Osteocyte (in vitro differentiated cells): Measurements from ENCODE around the gene MARCKSL1. TPM values are rescaled to one million over a fixed set of nuclear protein-coding genes. Genes with fewer than 3 reads are reported as not detected.
A peak's percentile ranks its signal among the peaks of the same experiment; 100 is the strongest.

Experiments used
- DNase-seq: peaks from one replicate; pipeline ENCODE4 v3.0.0; 2021; ENCODE audit warnings: mixed read lengths; ENCODE audit not compliant: unreplicated experiment; ENCODE audit errors: extremely low spot score
- H3K27ac Mint-ChIP-seq: one replicate; pipeline ENCODE4 v1.8.0; 2021; ENCODE audit warnings: mild to moderate bottlenecking, mixed read lengths; ENCODE audit not compliant: unreplicated experiment
- H3K27me3 Mint-ChIP-seq: one replicate; pipeline ENCODE4 v1.8.0; 2021; ENCODE audit warnings: mixed read lengths; ENCODE audit not compliant: unreplicated experiment
- H3K36me3 Mint-ChIP-seq: one replicate; pipeline ENCODE4 v1.8.0; 2021; ENCODE audit warnings: mixed read lengths; ENCODE audit not compliant: unreplicated experiment
- H3K4me1 Mint-ChIP-seq: one replicate; pipeline ENCODE4 v1.8.0; 2021; ENCODE audit warnings: mixed read lengths; ENCODE audit not compliant: unreplicated experiment
- H3K4me3 Mint-ChIP-seq: one replicate; pipeline ENCODE4 v1.8.0; 2021; ENCODE audit warnings: mild to moderate bottlenecking, moderate library complexity, mixed read lengths; ENCODE audit not compliant: unreplicated experiment
- H3K9me3 Mint-ChIP-seq: one replicate; pipeline ENCODE4 v1.8.0; 2021; ENCODE audit warnings: mixed read lengths; ENCODE audit not compliant: unreplicated experiment
- long read RNA-seq: library from polyadenylated mRNA; unstranded; transcript quantifications from one replicate; pipeline ENCODE4 v2.0.0, GENCODE V29; 2021
- total RNA-seq: library from RNA; stranded (reverse); gene quantifications from 2 replicates; pipeline ENCODE4 v1.2.1, GENCODE V29; 2021
- TF ChIP-seq, protein P1 (sequence below): fragments of 200-600 bp; sonication (generic); IDR thresholded peaks from 2 replicates; pipeline ENCODE4 v1.5.0; 2021; ENCODE audit warnings: antibody characterized with exemption, mild to moderate bottlenecking, moderate library complexity

The MARCKSL1 gene, protein sequence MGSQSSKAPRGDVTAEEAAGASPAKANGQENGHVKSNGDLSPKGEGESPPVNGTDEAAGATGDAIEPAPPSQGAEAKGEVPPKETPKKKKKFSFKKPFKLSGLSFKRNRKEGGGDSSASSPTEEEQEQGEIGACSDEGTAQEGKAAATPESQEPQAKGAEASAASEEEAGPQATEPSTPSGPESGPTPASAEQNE
- 169 TPM in 2 replicates for total RNA-seq
- long read RNA-seq, partial matches to known transcripts: 0 of 9 reads
- long read RNA-seq, other reads (novel, unspliced or antisense): 5 of 9 reads

DNA sequence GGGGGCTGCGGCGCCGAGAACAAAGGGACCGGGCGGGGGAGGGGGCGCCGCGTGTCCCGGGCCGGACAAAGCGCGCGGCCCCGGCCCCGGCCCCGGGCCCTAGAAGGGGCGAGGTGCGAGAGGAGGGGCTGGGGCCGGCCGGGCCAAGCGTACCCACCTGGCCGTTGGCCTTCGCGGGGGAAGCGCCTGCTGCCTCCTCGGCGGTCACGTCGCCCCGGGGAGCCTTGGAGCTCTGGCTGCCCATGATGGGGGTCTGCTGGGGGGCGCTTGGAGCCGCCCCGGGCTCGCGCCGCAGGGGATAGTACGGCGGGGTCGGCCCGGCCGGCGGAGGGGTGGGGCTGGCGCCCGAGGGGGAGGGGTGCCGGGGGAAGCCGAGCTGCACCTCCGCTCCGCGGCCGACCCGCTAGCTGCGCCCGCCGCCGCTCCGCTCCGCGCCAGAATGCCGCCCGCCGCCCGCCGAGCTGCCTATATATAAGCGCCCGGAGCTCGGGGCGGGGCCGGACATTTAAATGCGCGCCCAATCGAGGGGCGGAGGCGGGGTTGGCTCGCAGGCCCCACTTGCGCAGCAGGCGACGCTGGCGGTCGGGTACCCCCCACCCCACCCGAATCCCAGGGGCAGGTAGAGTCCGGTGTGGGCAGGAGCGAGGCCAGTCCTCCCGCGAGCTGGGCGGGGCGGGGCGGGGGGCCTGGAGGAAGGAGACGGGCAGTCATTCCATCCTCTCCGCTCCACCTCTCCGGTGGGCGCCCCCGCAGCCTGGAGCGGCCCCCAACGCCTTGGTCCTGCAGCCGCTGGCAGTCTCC lies at the start of gene MARCKSL1:
MARCKSL1 (minus strand) TSS at position 444 of the 801 bp plus-strand sequence; CDS start at position 244, 200 bp downstream.
- DNase-seq: peak; percentile 93
- Mint-ChIP-seq H3K4me3 (peak within 1 kb of the TSS; percentile 92), H3K27me3 (no peaks in the 10 kb centered on the region), H3K4me1 (peaks cover 30% of the 10 kb centered on the region), H3K36me3 (peaks cover 18% of the 10 kb centered on the region), H3K9me3 (no peaks in the 10 kb centered on the region), H3K27ac (peak within 1 kb of the TSS; percentile 71)
- TF ChIP-seq, protein P1, sequence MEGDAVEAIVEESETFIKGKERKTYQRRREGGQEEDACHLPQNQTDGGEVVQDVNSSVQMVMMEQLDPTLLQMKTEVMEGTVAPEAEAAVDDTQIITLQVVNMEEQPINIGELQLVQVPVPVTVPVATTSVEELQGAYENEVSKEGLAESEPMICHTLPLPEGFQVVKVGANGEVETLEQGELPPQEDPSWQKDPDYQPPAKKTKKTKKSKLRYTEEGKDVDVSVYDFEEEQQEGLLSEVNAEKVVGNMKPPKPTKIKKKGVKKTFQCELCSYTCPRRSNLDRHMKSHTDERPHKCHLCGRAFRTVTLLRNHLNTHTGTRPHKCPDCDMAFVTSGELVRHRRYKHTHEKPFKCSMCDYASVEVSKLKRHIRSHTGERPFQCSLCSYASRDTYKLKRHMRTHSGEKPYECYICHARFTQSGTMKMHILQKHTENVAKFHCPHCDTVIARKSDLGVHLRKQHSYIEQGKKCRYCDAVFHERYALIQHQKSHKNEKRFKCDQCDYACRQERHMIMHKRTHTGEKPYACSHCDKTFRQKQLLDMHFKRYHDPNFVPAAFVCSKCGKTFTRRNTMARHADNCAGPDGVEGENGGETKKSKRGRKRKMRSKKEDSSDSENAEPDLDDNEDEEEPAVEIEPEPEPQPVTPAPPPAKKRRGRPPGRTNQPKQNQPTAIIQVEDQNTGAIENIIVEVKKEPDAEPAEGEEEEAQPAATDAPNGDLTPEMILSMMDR: no peak

DNA sequence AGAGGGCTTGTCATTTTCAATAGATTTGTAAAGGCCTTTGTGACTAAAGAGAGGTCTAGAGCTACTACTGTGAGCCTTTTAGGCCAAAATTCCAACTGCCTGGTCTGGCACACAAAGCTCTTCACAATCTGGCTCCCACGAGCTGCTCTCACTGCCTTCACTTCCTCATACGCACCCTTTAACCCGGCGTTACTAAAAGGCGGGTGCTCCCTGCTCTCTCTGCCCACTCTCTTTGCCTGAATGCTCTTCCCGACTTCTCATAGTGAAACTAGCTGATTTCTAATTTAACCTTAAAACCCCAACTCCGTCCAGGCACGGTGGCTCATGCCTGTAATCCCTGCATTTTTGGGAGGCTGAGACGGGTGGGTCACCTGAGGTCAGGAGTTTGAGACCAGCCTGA lies 44.0 kb upstream of the MARCKSL1 start:
- H3K27ac Mint-ChIP-seq: no peak overlapping the region
- H3K36me3 Mint-ChIP-seq: peaks cover 52% of the 10 kb centered on the region

DNA sequence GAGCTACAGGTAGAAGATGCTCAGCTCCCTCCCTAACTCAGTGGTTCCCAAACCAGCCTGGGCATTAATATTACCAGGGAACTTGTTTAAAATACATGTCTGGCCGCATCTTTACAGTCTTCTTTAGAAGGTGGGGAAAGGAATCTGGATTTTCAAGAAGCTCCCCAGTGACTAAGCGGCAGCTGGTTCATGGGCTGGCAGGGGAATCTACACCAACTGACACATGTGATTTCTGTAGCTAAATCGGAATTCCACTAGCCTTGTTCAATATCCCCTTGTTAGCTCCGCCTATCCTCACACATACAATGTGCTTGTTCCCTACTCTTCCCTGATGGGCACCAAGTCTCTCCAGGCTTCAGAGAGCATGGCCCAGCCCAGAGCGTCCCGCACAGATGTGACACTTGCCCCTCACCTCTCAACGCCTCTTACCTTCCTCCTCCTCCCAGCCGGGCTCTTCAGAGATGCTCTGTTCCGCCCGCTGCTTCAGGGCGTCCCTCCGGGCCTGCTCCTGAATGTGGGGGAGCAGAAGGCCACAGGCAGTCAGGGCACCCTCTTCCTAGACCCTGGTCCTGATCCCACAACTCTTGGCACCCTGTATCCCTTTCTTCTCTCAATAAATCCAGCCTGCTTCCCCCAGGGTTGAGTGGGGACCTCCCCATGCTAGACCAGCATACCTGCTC lies 41.6 kb upstream of the MARCKSL1 start:
- Mint-ChIP-seq H3K9me3 (no peaks in the 10 kb centered on the region), H3K27me3 (no peaks in the 10 kb centered on the region), H3K4me3 (no peak overlapping the region), H3K27ac (no peak overlapping the region), H3K4me1 (no peaks in the 10 kb centered on the region), H3K36me3 (peaks cover 63% of the 10 kb centered on the region)
- TF ChIP-seq, protein P1: no peak
- no peak for DNase-seq

More for the DNA sequence above, 44.0 kb upstream of the MARCKSL1 start:
- no peaks in the 10 kb centered on the region for H3K4me1 Mint-ChIP-seq
- no peaks in the 10 kb centered on the region for H3K27me3 Mint-ChIP-seq
- TF ChIP-seq, protein P1: no peak
- DNase-seq: no peak
- no peaks in the 10 kb centered on the region for H3K9me3 Mint-ChIP-seq
- H3K4me3 Mint-ChIP-seq: no peak overlapping the region

DNA sequence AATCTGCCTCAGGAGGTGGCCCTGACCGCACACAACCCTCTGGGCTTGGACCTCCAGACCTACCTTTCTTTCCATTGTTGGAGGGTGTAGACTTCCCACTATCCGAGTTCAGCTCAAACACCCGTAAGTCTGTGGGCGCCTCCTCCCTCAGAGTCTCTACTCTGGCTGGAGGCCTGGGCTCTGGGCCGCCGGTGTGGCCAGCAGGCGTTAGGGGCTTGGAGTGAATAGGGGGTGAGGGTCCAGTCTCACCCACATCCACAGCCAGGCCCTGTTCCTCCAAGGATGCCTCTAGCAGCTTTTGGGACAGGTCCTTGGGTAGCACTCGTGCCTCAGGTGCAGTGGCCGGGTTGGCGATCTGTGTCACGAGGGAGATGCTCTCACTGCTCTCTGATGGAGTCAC lies 40.2 kb upstream of the MARCKSL1 start:
- TF ChIP-seq, protein P1: no peak
- DNase-seq: no peak
- Mint-ChIP-seq H3K4me1 (no peaks in the 10 kb centered on the region), H3K27ac (no peak overlapping the region), H3K36me3 (peaks cover 59% of the 10 kb centered on the region), H3K9me3 (no peaks in the 10 kb centered on the region), H3K27me3 (no peaks in the 10 kb centered on the region), H3K4me3 (no peak overlapping the region)
